Activated T-helper 1 cell treated with Interleukin-2 at 50 U/mL for 16 hours (primary cell): Measurements from ENCODE around the gene PHOX2A.

Experiments
- DNase-seq: peaks from one replicate; pipeline ENCODE4 v3.0.0-alpha.2; 2020; ENCODE audit warnings: low read depth

PHOX2A gene

DNA sequence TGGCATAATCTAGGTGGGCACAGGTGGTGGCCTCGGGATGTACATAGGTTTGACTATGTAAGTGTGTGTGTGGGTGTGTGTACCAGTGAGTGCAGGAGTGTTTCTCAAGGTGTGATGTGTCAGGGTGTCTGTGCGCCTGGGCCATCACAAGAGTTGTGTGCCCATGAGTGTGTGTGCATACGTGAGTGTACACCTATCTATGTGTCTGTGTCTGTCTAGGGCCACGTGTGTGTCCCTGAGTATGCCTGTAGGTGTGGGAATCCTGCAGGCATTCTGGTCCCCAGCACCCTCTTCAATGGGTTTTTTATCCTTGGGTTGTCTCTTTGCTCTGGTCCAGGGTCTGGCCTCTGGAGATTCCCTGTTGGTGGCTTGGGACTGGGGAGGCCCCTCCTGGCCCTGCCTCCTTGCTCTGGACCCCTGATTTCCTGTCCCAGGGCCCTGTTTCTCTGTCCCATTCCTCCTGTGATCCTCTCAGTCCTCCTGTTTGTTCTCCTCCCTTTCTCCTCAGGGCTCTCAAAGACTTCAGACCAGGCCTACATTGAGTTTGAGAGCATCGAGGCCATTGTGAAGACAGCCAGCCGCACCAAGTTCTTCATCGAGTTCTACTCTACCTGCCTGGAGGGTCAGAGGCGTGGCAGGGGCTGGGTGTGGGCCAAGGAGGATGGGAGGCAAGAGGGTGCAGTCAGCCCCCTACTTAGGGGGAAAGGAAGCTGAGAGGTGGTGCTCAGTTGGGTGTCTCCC, 10.0 kb downstream of the PHOX2A start:
- DNase-seq = no peak

GRCh38 chr11:72233056-72233772, 10.8 kb downstream of the PHOX2A start:
- DNase-seq = no peak

GRCh38 chr11:72232260-72233055, 11.5 kb downstream of the PHOX2A start:
- DNase-seq = no peak

DNA sequence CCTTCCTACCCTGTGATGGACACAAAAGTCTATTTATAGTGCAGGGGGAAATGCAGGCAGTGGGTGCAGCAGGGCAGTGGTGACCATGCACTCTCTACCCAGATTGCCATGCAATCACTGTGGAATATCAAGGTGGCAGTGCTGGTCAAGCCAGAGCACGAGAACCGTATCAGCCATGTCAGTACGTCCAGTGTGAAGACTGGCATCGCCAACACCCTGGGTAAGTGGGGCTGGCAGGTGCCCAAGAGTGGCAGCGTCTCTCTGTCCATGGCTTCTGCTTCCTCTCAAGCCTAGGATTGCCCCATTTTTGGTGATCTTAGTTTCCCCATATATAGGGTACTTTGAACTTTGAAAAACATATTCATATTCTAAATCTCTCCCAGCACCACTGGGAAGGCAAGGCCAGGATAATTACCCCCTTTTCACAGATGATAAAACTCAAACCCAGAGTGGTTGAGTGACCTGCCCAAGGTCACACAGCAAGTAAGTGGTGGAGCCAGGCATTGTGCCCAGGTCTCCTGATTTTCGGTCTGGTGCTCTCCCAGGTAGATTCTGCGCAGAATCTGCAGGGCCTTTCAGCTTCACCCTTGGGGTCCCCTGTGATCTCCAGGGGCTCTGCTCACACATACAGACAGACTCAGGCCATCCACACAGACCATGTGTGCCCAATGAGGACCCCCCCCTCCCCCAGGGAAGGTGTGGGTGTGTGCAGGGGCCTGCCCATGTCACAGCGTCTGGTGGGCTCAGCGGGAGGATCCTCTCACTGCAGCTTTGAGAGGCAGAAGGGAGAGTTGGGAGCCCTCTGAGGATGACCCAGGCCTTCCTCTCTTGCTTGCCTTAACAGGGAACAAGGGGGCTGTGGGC, 12.3 kb downstream of the PHOX2A start:
- DNase-seq = no peak

DNA sequence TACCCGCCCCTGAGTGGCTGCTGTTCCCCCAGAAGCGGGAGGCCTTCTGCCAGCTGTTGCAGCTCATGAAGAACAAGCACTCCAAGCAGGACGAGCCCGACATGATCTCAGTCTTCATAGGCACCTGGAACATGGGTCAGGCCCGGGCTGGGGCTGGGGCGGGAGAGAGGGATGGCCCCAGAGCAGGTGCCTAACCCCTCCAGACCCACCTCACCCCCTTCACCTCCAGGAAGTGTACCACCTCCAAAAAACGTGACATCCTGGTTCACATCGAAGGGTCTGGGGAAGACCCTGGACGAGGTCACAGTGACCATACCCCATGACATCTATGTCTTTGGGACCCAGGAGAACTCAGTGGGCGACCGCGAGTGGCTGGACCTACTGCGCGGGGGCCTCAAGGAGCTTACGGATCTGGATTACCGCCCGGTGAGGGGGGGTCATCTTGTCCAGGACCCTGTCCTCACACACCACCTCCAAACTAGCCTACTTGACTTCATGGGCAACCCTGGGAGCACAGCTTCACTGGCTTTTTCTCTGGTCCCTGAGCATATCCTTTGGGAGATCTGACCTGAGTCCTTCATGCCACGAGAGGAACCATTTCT, 13.1 kb downstream of the PHOX2A start:
- DNase-seq = no peak

DNA sequence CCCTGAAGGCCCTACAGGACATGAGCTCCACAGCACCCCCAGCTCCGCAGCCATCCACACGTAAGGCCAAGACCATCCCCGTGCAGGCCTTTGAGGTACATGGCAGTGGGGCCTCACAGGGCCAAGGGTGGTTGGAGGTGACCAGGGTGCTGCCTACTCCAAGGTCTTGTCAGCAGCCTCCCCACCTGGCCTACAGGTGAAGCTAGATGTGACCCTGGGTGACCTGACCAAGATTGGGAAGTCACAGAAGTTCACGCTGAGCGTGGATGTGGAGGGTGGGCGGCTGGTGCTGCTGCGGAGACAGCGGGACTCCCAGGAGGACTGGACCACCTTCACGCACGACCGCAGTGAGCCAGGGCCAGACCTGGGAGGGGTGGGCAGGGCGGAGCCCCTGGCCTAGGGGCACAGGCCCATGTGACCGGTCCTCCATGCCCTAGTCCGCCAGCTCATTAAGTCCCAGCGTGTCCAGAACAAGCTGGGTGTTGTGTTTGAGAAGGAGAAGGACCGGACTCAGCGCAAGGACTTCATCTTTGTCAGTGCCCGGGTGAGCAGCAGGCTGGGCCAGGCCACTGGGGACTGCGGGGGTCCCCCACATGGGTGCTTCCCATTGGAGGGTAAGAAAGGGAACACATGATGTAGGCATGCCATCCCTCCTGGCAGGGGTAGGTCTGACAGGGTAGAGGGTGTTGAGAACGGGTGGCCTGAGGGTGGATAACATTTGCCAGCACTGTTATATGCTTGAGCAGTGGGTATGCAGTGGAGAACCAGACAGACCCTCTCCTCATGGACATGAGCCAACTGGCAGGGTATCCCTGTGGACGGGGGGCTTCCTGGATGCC, 13.8 kb downstream of the PHOX2A start:
- no peak for DNase-seq

DNA sequence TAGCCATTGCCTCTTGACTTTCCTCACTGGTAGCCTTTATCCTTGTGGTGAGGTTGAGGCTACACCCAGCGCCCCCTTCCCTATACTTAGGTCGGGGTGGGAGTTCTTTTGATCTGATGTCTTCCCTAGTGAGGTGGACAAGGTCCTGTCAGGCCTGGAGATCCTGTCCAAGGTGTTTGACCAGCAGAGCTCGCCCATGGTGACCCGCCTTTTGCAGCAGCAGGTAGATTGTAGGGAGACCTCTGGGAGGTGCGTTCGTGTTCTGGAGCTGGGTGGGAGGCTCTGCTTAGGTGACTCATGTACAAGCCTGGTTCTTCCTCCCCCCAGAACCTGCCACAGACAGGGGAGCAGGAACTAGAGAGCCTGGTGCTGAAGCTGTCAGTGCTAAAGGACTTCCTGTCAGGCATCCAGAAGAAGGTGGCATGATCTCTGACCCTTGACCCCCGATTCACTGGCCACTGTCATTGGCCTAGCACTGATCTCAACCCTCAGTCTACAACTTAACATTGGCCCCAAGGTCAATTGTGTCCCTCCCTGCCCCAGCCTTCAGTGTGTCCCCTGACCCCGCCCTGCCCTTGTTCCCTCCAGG, 14.5 kb downstream of the PHOX2A start:
- DNase-seq = no peak

DNA sequence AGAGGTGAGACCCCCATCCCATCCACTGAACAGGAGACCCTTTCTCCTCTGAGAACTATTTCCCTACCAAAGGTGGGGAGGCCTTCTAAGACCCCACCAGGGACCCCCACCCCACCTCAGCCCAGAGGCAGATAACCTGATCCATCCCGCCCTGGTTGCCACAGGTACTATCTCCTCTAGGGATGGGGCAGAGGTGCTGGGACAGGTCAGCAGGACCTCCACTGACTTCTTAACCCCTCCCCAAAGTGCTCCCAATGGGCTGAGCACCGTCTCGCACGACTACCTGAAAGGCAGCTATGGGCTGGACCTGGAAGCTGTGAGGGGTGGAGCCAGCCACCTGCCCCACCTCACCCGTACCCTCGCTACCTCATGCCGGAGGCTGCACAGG, 15.1 kb downstream of the PHOX2A start:
- DNase-seq = no peak

DNA sequence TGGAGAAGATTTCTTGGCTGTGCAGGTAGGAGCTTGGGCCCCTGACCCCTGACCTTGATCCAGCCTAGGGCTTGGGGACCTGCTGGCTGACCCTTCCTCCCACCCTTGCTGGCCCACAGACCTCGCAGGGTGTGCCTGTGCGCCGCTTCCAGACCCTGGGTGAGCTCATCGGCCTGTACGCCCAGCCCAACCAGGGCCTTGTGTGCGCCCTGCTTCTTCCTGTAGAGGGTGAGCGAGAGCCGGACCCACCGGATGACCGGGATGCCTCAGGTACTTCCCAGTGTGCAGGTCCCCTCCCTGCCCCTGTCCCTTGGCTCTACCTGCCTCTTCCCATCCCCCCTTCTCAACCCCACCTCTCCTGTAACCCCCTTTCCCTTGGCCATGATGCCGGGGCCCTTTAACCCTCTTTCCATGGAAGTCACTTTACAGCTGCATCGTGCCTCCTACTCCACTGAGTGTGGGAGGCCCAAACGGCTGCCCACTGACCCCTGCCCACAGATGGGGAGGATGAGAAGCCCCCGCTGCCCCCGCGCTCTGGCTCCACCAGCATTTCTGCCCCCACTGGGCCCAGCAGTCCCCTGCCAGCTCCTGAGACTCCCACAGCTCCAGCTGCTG, 15.6 kb downstream of the PHOX2A start:
- DNase-seq = no peak

GRCh38 chr11:72227316-72228228, 16.4 kb downstream of the PHOX2A start:
- DNase-seq = no peak

DNA sequence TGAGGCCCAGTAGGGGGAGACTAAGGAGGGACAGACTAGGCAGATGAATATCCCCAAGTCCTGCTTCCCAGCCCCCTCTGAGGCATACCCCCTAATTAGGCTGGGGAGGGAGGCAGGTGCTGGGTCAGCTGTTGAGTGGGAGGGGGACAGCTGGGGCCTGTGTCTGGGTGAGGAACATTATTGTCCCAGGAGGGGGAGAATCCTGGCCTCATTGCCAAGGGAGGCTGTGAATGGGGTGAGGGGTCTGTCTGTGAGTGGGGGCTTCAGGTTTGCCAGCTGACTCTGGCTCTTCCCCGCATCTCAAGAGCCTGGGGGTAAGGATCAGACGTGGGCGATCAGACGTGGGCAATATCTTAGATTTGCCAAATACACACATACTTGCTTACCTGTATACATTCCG, 17.3 kb downstream of the PHOX2A start:
- no peak for DNase-seq

GRCh38 chr11:72225411-72225951, 18.5 kb downstream of the PHOX2A start:
- DNase-seq = no peak

DNA sequence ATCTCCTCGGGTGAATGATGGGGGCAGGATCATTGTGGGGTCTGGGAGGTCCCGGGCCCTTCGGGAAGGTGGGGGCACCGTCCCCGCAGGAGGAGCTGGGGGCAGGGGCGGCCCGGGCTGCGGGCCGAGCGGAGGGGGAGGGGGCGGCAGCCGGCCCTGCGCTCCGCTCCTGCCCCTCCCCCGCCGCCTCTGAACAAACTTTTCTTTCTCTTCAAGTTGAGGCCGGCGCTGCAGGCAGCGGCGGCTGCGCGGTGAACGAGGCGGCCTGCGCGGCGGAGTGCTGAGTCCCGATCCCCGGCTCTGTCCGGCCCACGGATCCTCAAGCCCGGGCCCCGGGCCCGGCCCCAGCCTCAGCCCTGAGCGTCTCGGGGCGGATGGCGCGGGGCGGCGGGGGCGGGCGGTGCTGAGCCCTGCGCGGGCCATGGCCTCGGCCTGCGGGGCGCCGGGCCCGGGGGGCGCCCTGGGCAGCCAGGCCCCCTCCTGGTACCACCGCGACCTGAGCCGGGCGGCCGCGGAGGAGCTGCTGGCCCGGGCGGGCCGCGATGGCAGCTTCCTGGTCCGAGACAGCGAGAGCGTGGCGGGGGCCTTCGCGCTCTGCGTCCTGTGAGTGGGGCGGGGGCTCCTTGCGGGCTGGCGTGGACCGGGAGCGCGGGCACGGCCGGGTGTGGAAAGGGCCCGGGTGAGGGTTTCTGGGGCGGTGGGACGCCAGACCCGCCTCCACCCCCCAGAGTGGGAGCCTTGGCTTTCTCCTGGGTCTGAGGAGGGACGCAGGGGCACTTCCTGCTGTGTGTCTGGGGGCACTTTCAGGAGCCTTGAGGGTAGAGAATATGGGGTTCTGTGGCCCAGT, 19.2 kb downstream of the PHOX2A start, which contains the start of gene INPPL1:
INPPL1 (plus strand) TSS at position 204 of the 847 bp plus-strand sequence; CDS start at position 422, 218 bp downstream.
- DNase-seq = peak; percentile 24

GRCh38 chr11:72223615-72224563, 20.1 kb downstream of the PHOX2A start:
- peak; percentile 41 for DNase-seq

GRCh38 chr11:72222907-72223614, 20.9 kb downstream of the PHOX2A start:
- peak; percentile 92 for DNase-seq
